ENCODE data around the gene UBA7. TPM values are rescaled to one million over a fixed set of nuclear protein-coding genes. Genes with fewer than 3 reads are reported as not detected.
A peak's percentile ranks its signal among the peaks of the same experiment; 100 is the strongest.

UBA7 gene
- total RNA-seq, 1 experiment from 2014 or later, result 0.85 TPM

GRCh38 chr3:49769926-49770325, 43.8 kb downstream of the UBA7 start:
- peaks cover 2 to 4% (median 2%) of the 10 kb centered on the region in 3 experiments; a peak in 5 of 7 replicates for H3K36me3 Mint-ChIP-seq (ENCODE audit: insufficient read depth in 1 of 3, low read depth in 3 of 3)

More at GRCh38 chr3:49769926-49770325, 43.8 kb downstream of the UBA7 start:
- Histone ChIP-seq H3K14ac (ENCODE audit: insufficient read depth, low read length) (no peak overlapping the region), H3K27ac (ENCODE audit: insufficient read length, low read depth, low read length) (no peak overlapping the region), H2BK20ac (ENCODE audit: low read depth, low read length, poor library complexity, severe bottlenecking) (no peak overlapping the region), H2BK12ac (ENCODE audit: insufficient read length, low read depth, low read length) (no peak overlapping the region), H4K91ac (ENCODE audit: insufficient read length, low read depth, low read length) (no peak overlapping the region), H2AFZ (ENCODE audit: low read length) (no peak overlapping the region), H3K79me1 (ENCODE audit: insufficient read depth, low read depth, low read length, poor library complexity, severe bottlenecking) (peaks cover 7% of the 10 kb centered on the region), H3K4me1 (ENCODE audit: insufficient read depth, low read length) (no peaks in the 10 kb centered on the region), H3K4ac (ENCODE audit: low read depth, low read length) (no peak overlapping the region), H3K18ac (ENCODE audit: insufficient read length, low read depth, low read length) (no peak overlapping the region), H3K23ac (ENCODE audit: insufficient read length, low read depth, low read length) (no peak overlapping the region), H3T11ph (ENCODE audit: low read length) (no peak overlapping the region), H3K79me2 (ENCODE audit: insufficient read depth, low read length) (peaks cover 5% of the 10 kb centered on the region; the same call in 1 of the 2 replicates), H4K20me1 (ENCODE audit: control insufficient read depth, insufficient read depth, insufficient read length) (no peaks in the 10 kb centered on the region), H3K9ac (ENCODE audit: extremely low read depth, insufficient read length, low read length) (no peak overlapping the region), H3K4me2 (ENCODE audit: insufficient read depth, insufficient read length, low read length) (no peak overlapping the region), H4K5ac (ENCODE audit: insufficient read length, low read depth, low read length) (no peak overlapping the region), H2BK5ac (ENCODE audit: insufficient read length, low read length) (no peak overlapping the region), H4K8ac (replicated peaks; ENCODE audit: insufficient read length, low read depth, low read length) (no peak overlapping the region), H3K9me3 (ENCODE audit: control insufficient read depth, low read depth, low read length) (no peaks in the 10 kb centered on the region), H2BK15ac (ENCODE audit: low read depth, low read length) (no peak overlapping the region), H3K27me3 (ENCODE audit: insufficient read depth, low read length) (no peaks in the 10 kb centered on the region), H3K56ac (ENCODE audit: insufficient read length, low read depth, low read length) (no peak overlapping the region), H3K23me2 (ENCODE audit: insufficient read length, low read depth, low read length, poor library complexity, severe bottlenecking) (no peaks in the 10 kb centered on the region), H2AK5ac (ENCODE audit: insufficient read length, low read length) (no peak overlapping the region), H2BK120ac (ENCODE audit: low read depth, low read length, poor library complexity, severe bottlenecking) (no peak overlapping the region)
- TF ChIP-seq CTCF (conservative IDR thresholded peaks at IDR 0.05), result no peak
- H3K4me1 Mint-ChIP-seq, result no peaks in the 10 kb centered on the region
- H3K27ac Mint-ChIP-seq, result 0 out of 7 replicates have a peak overlapping the region, but pooled peaks of 1 of the 3 experiments have one; percentile 24
- no peak overlapping the region for H3K4me3 Mint-ChIP-seq
- H3K27me3 Mint-ChIP-seq (ENCODE audit: low read depth), result no peaks in the 10 kb centered on the region
- no peaks in the 10 kb centered on the region for H3K9me3 Mint-ChIP-seq
- no peak for DNase-seq

Measured in H9 (cell line).